GM18511 (cell line): ENCODE measurements around the gene DNAH9.
"Not testable (repeated sequence)": the region's sequence is repeated elsewhere in the genome, so short reads cannot be mapped to it uniquely, and the experiment has no call there.

Experiments
- ATAC-seq: cut with Tn5 transposase; IDR thresholded peaks from one replicate; pipeline ENCODE4 v1.9.1; 2021; ENCODE audit warnings: mild to moderate bottlenecking, moderate library complexity; ENCODE audit not compliant: unreplicated experiment

Gene DNAH9

GRCh38 chr17:11898526-11899235 is 300.4 kb downstream of the DNAH9 start:
- ATAC-seq: no peak

- ATAC-seq: no peak
These were observed 301.3 kb downstream of the DNAH9 start for GRCh38 chr17:11899537-11899942.

GRCh38 chr17:11900041-11900476 is 301.8 kb downstream of the DNAH9 start:
- ATAC-seq: no peak

GRCh38 chr17:11900655-11901054 is 302.4 kb downstream of the DNAH9 start:
- ATAC-seq: no peak

DNA sequence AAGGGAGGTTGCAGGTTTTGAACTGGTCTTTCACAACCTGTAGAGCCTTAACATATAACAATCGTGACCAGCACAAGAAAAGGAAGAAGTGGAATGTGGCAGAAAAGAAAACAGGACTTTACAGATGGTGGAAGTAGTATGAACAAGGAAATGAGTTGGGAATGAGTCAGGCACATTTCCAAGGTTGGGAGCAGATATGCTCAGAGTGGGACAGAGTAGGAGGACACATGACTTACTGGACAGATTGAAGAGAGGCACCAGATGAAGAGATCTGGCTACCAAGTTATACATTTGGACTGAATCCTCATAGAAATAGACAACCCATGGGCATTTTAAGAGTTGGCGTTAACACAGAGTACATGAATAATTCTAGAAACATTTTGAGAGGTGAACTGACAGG is 303.7 kb downstream of the DNAH9 start:
- no peak for ATAC-seq

DNA sequence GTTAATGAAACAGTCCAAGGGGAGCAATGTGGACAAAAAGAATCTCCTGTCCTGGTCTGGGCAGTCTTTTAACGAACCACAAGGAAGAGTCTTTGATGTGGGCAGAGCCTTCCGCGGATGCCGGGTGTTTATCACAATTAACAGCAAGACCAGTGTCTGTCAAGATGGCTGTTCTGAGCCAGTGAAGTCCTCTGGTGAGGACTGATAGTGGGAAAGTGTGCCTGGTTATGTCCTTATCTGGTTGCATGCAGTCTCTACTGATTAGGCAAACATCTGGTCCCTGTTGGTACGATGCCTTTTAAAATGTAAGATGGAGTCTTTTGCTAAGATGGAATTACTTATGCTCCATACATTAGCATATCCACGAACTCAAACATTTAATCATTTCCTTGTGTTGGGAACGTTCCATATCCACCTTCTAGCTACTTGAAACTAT is 310.5 kb downstream of the DNAH9 start:
- no peak for ATAC-seq

- ATAC-seq: no peak
These were observed 311.1 kb downstream of the DNAH9 start for GRCh38 chr17:11909348-11909747.

DNA sequence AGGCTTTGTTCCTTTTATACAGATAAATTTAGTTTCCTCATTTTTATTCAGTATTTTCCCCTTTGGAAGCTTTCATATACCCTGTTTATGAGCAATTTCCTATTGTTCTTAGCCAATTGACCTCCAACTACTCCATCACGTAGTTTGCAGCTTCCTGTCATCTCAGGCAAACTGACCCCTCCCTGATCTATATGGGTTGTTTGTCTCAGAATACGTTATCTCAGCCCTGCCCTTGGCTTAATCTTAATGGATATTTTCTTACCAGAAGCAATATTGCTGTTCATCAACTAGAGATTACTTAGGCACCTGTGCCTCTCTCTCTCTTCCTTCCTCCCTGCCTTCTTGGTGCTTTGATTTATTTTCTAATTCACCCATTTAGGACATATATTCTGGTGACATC is 317.8 kb downstream of the DNAH9 start:
- ATAC-seq: no peak

DNA sequence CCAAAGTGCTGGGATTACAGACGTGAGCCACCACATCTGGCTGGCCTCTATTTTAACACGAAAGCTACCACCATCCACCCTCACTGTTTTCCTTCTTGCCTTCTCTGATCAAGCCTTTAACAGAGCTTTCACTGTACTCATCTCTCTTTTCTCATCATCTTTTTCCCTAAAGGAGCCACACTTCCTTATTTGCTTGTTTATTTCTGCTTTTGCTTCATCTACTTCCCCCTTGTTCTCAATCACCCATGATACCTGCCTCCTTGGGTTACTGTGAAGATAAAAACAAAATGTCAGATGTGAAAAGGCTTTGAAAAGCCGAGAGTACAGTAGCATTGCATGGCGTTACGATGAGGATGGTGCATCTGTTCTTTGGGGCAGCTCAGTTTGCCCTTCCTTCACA is 319.1 kb downstream of the DNAH9 start:
- no peak for ATAC-seq

DNA sequence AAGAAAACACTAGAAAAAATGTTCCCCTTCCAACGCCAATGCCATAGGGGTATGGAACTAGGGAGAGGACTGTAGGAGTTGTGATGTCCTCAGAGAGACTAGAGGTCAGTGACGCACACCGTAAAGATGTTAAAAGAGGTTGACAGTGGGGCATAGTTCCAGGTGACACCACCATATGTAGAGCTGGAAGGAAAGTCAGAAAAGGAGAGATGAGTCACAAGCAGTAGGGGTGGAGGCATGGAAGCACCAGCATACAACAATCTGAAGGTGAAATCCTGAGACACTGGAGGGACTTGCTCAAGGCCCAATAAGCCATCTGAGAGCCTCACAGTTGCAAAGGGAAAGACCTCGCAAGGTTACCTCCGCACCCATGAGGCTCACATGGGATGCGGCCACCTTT is 323.0 kb downstream of the DNAH9 start:
- ATAC-seq: no peak

DNA sequence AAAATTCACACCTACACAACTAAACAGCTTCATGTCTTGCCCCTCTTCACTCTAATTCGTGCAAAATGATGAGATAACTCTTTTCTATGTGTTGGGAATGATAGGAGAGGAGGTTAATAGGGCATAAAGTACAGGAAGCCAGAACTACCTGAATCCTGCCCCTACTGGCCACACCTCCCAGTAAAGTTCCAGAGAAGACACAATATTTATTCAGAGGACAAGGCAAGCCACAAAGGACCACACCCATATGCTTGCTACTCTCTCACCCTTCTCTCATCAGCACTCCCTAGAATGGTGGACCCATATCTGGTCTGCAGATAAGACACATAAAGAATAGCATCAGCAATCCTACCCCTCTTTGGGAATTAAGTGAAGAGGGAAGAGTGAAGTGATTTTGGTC is 324.4 kb downstream of the DNAH9 start:
- no peak for ATAC-seq

DNA sequence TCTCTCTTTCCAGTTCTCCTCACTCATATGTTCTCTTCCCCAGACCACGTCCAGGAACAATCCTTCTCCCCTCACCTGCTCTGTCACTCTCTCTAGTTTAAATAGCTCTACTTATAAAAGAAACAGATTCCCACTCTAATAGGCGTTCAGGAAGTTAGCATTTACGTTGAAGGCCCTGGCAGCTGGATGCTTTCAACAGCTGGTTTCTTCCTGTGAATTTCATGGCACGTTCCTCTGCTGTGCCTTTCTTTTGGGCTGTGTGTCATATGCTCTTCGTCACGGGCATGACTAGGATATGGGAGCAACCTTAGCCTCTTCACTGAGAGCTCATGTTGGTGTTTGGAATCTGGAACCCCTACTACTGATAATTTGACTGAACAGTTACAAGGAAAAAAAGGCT is 325.8 kb downstream of the DNAH9 start:
- no peak for ATAC-seq

DNA sequence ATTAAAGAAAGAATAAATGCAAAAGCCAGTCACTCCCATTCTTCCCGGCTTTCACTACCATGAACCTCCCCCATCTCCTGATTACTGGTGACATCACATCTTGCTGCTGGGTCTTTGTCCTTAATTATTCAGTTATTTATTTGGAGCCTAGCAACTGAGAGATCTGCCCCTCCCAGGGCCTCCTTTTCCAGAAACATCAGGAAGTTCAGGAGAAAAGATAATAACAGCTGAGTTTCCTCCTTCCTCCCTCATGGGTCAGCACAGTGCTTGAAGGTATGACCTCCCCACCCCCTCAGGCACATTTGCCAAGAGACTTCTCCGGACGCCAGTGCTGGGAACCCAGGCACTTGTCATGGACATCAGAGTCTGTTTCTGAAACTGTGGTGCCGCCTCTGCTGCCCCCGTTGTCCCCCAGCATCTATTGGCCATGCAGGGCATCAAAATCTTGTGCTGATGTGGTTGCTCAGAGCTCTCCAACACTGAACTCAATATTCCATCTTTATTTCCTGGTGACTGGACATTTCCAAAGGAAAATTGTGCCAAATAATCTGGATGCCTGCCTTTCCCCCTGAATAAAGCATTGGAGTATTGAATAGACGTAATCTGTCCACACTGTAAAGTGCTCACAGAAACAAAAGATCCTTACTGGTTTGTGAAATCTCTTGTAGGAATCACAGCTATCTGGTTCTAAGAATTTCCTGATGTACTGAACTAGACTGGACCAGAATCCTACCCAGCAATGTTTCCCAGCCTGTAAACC is 327.2 kb downstream of the DNAH9 start:
- ATAC-seq: no peak

GRCh38 chr17:11928436-11928835 is 330.2 kb downstream of the DNAH9 start:
- ATAC-seq: no peak

DNA sequence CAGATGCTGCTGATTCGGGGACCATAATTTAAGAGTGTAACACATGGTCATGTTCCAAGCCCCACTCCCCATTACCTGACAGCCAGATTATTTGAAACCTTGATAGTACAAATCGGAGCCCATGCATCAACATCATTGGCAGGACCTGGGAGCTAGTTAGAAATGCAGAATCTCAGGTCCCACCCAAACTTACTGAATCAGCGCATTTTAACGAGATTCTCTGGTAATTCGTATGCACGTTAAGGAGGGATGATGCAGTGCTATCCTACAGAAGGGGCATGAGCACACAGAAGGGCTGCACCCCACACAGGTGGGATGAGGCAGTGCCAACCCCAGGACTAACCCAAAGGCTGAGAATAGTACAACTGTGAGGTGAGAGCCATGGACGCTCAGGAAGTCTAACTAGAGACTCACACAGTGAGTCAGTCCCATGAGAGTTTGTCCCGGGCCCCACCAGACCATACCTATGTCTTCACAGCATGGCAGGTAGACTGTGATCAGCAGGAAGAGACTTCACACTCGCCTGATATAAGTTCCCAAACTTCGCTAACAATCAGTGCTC is 334.1 kb downstream of the DNAH9 start:
- ATAC-seq: no peak

- ATAC-seq: no peak
These were observed 337.6 kb downstream of the DNAH9 start for GRCh38 chr17:11935734-11936406.

- ATAC-seq: no peak
These were observed 342.6 kb downstream of the DNAH9 start for GRCh38 chr17:11940904-11941303.

DNA sequence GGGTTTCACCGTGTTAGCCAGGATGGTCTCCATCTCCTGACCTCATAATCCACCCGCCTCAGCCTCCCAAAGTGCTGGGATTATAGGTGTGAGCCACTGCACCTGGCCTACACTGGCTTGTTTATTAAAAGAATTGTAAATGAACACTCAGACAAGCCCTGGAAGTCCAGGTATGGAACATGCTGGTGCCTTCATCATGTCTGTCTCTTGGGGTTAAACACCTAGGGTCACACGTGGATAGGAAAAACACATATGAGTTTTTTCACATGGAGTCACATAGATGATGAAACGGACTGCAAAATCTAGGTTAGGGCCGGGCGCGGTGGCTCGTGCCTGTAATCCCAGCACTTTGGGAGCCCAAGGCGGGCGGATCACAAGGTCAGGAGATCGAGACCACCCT is 344.8 kb downstream of the DNAH9 start:
- not testable (repeated sequence) for ATAC-seq

- ATAC-seq: no peak
These were observed 345.6 kb downstream of the DNAH9 start for GRCh38 chr17:11943759-11944347.

DNA sequence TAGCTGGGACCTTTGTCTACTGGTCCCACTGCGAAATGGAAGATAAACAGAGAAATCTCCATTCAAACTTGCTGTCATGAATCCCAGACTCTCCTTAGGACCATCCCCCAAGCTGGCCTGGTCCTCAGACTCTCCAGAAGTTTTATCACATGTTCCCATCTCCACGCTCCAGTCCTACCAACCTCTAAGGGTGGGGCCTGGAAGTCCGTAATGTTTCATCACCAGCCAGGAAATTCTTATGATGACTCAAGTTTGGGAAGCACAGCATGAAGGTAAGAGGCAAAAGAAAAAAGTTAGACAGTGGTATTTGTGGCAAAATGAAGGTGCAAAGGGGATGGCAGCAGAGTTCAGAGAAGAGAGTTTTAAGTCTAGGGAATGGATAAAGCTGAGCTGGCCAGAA is 346.3 kb downstream of the DNAH9 start:
- ATAC-seq: no peak

DNA sequence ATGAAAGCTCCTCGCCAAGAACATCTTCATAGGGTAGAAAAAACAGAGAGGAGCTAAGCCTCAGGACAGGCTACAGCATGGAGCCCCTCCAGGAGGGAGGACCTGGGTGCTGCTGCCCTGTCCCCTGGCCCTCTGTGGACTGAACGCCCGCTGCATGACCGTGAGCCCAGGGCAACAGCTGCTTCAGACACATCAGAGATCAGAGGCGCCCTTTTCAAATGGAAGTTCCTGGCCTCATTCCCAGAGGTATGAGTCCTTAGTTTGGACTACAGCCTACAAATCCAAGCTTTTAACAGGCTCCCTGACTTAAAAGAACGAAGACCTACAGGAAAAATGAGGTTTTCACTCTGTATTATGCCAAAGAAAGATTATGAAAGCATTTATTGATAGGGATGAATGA is 350.5 kb downstream of the DNAH9 start:
- no peak for ATAC-seq
